Large intestine (tissue), 3 donors: ENCODE data around the gene FCN2. TPM values are rescaled to one million over a fixed set of nuclear protein-coding genes. Genes with fewer than 3 reads are reported as not detected.

ENCODE experiments used
- DNase-seq, 2 donors: peaks; one replicate each; pipeline versions ENCODE4 v3.0.0 to v3.0.0-alpha.2; 2013
- H3K27ac ChIP-seq: one replicate; pipeline ENCODE4 v1.5.1; 2013; ENCODE audit warnings: low read length
- H3K27me3 ChIP-seq: 2 replicates; pipeline ENCODE4 v1.6.1; 2013; ENCODE audit warnings: low read length; ENCODE audit not compliant: control insufficient read depth, insufficient read depth
- H3K36me3 ChIP-seq: 2 replicates; pipeline ENCODE4 v1.6.1; 2013; ENCODE audit warnings: low read length; ENCODE audit not compliant: control insufficient read depth, insufficient read depth
- H3K4me1 ChIP-seq: one replicate; pipeline ENCODE4 v1.6.1; 2013; ENCODE audit warnings: low read length; ENCODE audit not compliant: control insufficient read depth, insufficient read depth
- H3K4me3 ChIP-seq: one replicate; pipeline ENCODE4 v1.5.1; 2013; ENCODE audit warnings: low read length
- H3K9me3 ChIP-seq: one replicate; pipeline ENCODE4 v1.6.1; 2013; ENCODE audit warnings: mild to moderate bottlenecking, low read depth, low read length, moderate library complexity; ENCODE audit not compliant: control insufficient read depth
- WGBS: methylation state at CpG from one replicate; pipeline ENCODE4 v1.1.5; 2013; ENCODE audit warnings: low lambda C conversion rate; ENCODE audit not compliant: insufficient coverage; 5-methylcytosine and 5-hydroxymethylcytosine counted together
- polyA plus RNA-seq: library from polyadenylated mRNA; unstranded; fragments of 120-200 nt; gene quantifications from one replicate; pipeline ENCODE4 v1.2.1, GENCODE V29; 2013

The FCN2 gene
- polyA plus RNA-seq, 1 donor, result 0.04 TPM

GRCh38 chr9:134913041-134913712, 32.6 kb downstream of the FCN2 start:
- Histone ChIP-seq H3K36me3 (no peaks in the 10 kb centered on the region), H3K27me3 (no peaks in the 10 kb centered on the region), H3K27ac (no peak overlapping the region), H3K9me3 (no peaks in the 10 kb centered on the region), H3K4me3 (no peak overlapping the region), H3K4me1 (no peaks in the 10 kb centered on the region)
- no peak for DNase-seq
- no CpG with 5 or more reads among the region's 22 CpGs for WGBS

- WGBS, result 95% methylated on average over 4 of the region's 23 CpGs
- Histone ChIP-seq H3K9me3 (no peaks in the 10 kb centered on the region), H3K27me3 (no peaks in the 10 kb centered on the region), H3K4me1 (no peaks in the 10 kb centered on the region), H3K36me3 (no peaks in the 10 kb centered on the region), H3K4me3 (no peak overlapping the region), H3K27ac (no peak overlapping the region)
- DNase-seq, result no peak
These were observed 33.3 kb downstream of the FCN2 start for GRCh38 chr9:134913713-134914500.

GRCh38 chr9:134914501-134914834, 33.9 kb downstream of the FCN2 start:
- no peaks in the 10 kb centered on the region for H3K9me3 ChIP-seq
- H3K36me3 ChIP-seq, result no peaks in the 10 kb centered on the region
- H3K27me3 ChIP-seq, result no peaks in the 10 kb centered on the region
- H3K27ac ChIP-seq, result no peak overlapping the region
- no CpG with 5 or more reads among the region's 7 CpGs for WGBS
- H3K4me3 ChIP-seq, result no peak overlapping the region
- no peak for DNase-seq
- no peaks in the 10 kb centered on the region for H3K4me1 ChIP-seq

GRCh38 chr9:134915046-134915985, 34.7 kb downstream of the FCN2 start:
- Histone ChIP-seq H3K9me3 (no peaks in the 10 kb centered on the region), H3K36me3 (no peaks in the 10 kb centered on the region), H3K4me3 (no peak overlapping the region), H3K27me3 (no peaks in the 10 kb centered on the region), H3K4me1 (no peaks in the 10 kb centered on the region), H3K27ac (no peak overlapping the region)
- no peak for DNase-seq
- WGBS, result no CpG with 5 or more reads among the region's 26 CpGs

GRCh38 chr9:134916161-134916665, 35.6 kb downstream of the FCN2 start:
- no peak overlapping the region for H3K27ac ChIP-seq
- H3K9me3 ChIP-seq, result no peaks in the 10 kb centered on the region
- no peaks in the 10 kb centered on the region for H3K27me3 ChIP-seq
- no peak overlapping the region for H3K4me3 ChIP-seq
- no peaks in the 10 kb centered on the region for H3K4me1 ChIP-seq
- no peak for DNase-seq
- WGBS, result no CpG with 5 or more reads among the region's 8 CpGs
- H3K36me3 ChIP-seq, result no peaks in the 10 kb centered on the region

- H3K4me3 ChIP-seq, result no peak within 1 kb of the TSS
- DNase-seq, result no peak
These were observed 37.1 kb downstream of the FCN2 start, which contains the start of gene FCN1 for GRCh38 chr9:134917431-134918373. TSS of gene FCN1 (minus strand) at chr9:134917912. CDS start at chr9:134917871, 41 bp downstream.

GRCh38 chr9:134918646-134919045, 38.0 kb downstream of the FCN2 start:
- no peaks in the 10 kb centered on the region for H3K27me3 ChIP-seq
- H3K36me3 ChIP-seq, result no peaks in the 10 kb centered on the region
- DNase-seq, result no peak
- WGBS, result no CpG with 5 or more reads among the region's 10 CpGs
- H3K4me3 ChIP-seq, result no peak overlapping the region
- H3K9me3 ChIP-seq, result no peaks in the 10 kb centered on the region
- no peaks in the 10 kb centered on the region for H3K4me1 ChIP-seq
- no peak overlapping the region for H3K27ac ChIP-seq

More at GRCh38 chr9:134917431-134918373, 37.1 kb downstream of the FCN2 start, which contains the start of gene FCN1:
- H3K27ac ChIP-seq, result no peak within 1 kb of the TSS
- no peaks in the 10 kb centered on the region for H3K4me1 ChIP-seq
- no peaks in the 10 kb centered on the region for H3K27me3 ChIP-seq
- H3K36me3 ChIP-seq, result no peaks in the 10 kb centered on the region
- H3K9me3 ChIP-seq, result no peaks in the 10 kb centered on the region
- 100% methylated on average over 1 of the region's 11 CpGs for WGBS

GRCh38 chr9:134919303-134919702, 38.7 kb downstream of the FCN2 start:
- no peak for DNase-seq
- no CpG with 5 or more reads among the region's 3 CpGs for WGBS
- H3K4me3 ChIP-seq, result no peak overlapping the region
- H3K4me1 ChIP-seq, result no peaks in the 10 kb centered on the region
- H3K36me3 ChIP-seq, result no peaks in the 10 kb centered on the region
- no peaks in the 10 kb centered on the region for H3K27me3 ChIP-seq
- H3K27ac ChIP-seq, result no peak overlapping the region
- H3K9me3 ChIP-seq, result no peaks in the 10 kb centered on the region

- Histone ChIP-seq H3K4me3 (no peak overlapping the region), H3K27ac (no peak overlapping the region), H3K4me1 (no peaks in the 10 kb centered on the region), H3K9me3 (no peaks in the 10 kb centered on the region), H3K36me3 (no peaks in the 10 kb centered on the region), H3K27me3 (no peaks in the 10 kb centered on the region)
- no peak for DNase-seq
- no CpG with 5 or more reads among the region's 14 CpGs for WGBS
These were observed 41.7 kb downstream of the FCN2 start for GRCh38 chr9:134922066-134922931.
